Thoracic aorta (tissue), 2 donors: Measurements from ENCODE around the gene ZNF592. TPM values are rescaled to one million over a fixed set of nuclear protein-coding genes. Genes with fewer than 3 reads are reported as not detected.

Source experiments
- ATAC-seq: fragments of 150-250 bp; one replicate; pipeline ENCODE4 v1.8.0; 2017; ENCODE audit warnings: low read depth; ENCODE audit not compliant: insufficient number of reproducible peaks, low FRiP score
- DNase-seq: peaks from one replicate; pipeline ENCODE4 v3.0.0-alpha.2; 2020; ENCODE audit warnings: low spot score
- H3K27ac ChIP-seq, 2 donors: fragments of 200-600 bp; sonication (generic); 1 replicate in 1 of 2; 2 replicates in 1 of 2; pipeline ENCODE4 v1.5.1; 2016; ENCODE audit warnings: mild to moderate bottlenecking in 2 of 2, moderate library complexity in 2 of 2
- H3K27me3 ChIP-seq: fragments of 200-600 bp; sonication (generic); replicated peaks from 2 replicates; pipeline ENCODE4 v1.6.0; 2016; ENCODE audit warnings: mild to moderate bottlenecking; ENCODE audit not compliant: insufficient read depth
- H3K36me3 ChIP-seq: fragments of 200-600 bp; sonication (generic); one replicate; pipeline ENCODE4 v1.5.1; 2016
- H3K4me1 ChIP-seq, 2 donors: fragments of 200-600 bp; sonication (generic); 1 replicate in 1 of 2; 2 replicates in 1 of 2; pipeline versions ENCODE4 v1.5.1 to v1.6.0; 2016; ENCODE audit warnings: low read depth in 2 of 2, mild to moderate bottlenecking in 1 of 2; ENCODE audit not compliant: control insufficient read depth in 1 of 2
- H3K4me3 ChIP-seq: fragments of 200-600 bp; sonication (generic); 2 replicates; pipeline ENCODE4 v1.5.1; 2016; ENCODE audit warnings: mild to moderate bottlenecking
- H3K9me3 ChIP-seq: fragments of 200-600 bp; sonication (generic); 2 replicates; pipeline ENCODE4 v1.5.1; 2016
- CTCF ChIP-seq: fragments of 200-600 bp; sonication (generic); IDR thresholded peaks from one replicate; pipeline ENCODE4 v1.5.1; 2019; ENCODE audit warnings: antibody characterized with exemption
- total RNA-seq, 2 donors: library from RNA; depleted of rRNA; stranded (reverse); fragments of >200 nt; gene quantifications; one replicate each; pipeline versions ENCODE4 v1.1.0 to v1.2.3, GENCODE V29; 2016

ZNF592 gene
- total RNA-seq, 2 donors from 2014 or later: 24.4 to 26.7 TPM

DNA sequence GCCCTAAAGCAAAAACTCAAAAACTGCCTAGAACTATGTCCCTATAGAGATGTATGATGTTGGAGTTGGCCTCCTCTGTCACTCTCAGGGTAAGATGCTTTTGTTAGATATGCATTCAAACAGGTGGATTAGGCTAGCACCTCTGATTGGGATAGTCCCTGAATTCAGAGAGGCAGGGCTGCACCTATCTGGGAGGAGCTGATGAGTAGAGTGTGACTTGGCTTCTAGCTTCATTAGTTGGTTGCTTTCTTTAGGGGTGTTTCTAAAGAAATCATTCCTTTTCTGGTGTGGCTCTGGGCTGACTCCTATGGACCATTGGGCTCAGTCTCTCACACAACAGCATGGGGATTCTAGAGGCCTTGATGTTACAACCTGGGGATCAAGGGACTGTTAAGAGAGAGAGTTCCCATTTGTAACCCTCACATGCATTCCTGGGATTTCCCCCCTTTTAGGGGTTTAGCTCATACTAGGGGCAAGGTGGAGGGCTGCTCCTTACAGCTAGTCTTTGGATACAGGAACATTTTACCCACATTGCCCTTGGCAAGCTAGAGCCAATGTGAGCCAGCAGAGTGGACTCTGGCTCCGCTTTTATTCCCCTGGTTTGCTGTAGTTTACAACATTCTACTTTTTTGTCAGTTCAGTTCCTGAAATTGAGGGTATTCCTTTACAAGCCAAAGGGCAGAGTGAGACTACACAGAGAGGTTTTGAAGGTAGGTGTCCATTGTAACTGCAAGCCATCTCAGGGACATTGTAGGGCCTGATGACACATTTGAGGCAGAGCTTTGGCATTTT lies 7.5 kb downstream of the ZNF592 start:
- no peak for ATAC-seq
- Histone ChIP-seq H3K4me3 (no peak overlapping the region), H3K4me1 (peaks cover 22 to 86% of the 10 kb centered on the region in 2 donors), H3K9me3 (no peaks in the 10 kb centered on the region), H3K27ac (peak overlapping the region in 1 of 2 donors; percentile 5), H3K27me3 (no peaks in the 10 kb centered on the region), H3K36me3 (no peaks in the 10 kb centered on the region)
- TF ChIP-seq CTCF: no peak
- no peak for DNase-seq

DNA sequence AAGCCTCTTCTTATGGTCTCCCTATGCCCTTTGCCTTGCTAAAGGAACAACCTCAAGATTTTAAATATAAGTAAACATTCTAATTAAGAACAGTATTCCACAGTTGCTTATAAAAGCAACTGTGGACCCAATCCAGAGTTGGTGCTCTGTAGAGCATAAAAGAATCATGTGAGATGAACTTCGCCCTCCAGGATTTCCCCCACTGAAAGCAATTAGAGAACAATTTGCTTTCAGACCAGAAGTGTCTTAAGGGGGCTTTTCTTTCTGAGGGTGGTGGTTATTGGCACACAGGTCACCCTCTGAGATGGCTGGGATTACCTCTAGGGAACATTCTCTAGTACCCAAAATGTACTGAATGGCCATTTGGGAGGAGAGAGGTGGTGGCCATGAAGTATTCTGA lies 10.6 kb downstream of the ZNF592 start:
- Histone ChIP-seq H3K27me3 (no peaks in the 10 kb centered on the region), H3K4me3 (no peak overlapping the region), H3K9me3 (no peaks in the 10 kb centered on the region), H3K36me3 (no peaks in the 10 kb centered on the region), H3K4me1 (peaks cover 20 to 88% of the 10 kb centered on the region in 2 donors), H3K27ac (no peak overlapping the region)
- DNase-seq: no peak
- no peak for TF ChIP-seq CTCF
- ATAC-seq: no peak

GRCh38 chr15:84760219-84760618 lies 11.8 kb downstream of the ZNF592 start:
- no peaks in the 10 kb centered on the region for H3K9me3 ChIP-seq
- H3K4me1 ChIP-seq: peaks cover 19 to 91% of the 10 kb centered on the region in 2 donors
- no peak overlapping the region for H3K27ac ChIP-seq
- no peaks in the 10 kb centered on the region for H3K27me3 ChIP-seq
- no peak overlapping the region for H3K4me3 ChIP-seq
- TF ChIP-seq CTCF: no peak
- no peaks in the 10 kb centered on the region for H3K36me3 ChIP-seq
- ATAC-seq: no peak
- DNase-seq: no peak

DNA sequence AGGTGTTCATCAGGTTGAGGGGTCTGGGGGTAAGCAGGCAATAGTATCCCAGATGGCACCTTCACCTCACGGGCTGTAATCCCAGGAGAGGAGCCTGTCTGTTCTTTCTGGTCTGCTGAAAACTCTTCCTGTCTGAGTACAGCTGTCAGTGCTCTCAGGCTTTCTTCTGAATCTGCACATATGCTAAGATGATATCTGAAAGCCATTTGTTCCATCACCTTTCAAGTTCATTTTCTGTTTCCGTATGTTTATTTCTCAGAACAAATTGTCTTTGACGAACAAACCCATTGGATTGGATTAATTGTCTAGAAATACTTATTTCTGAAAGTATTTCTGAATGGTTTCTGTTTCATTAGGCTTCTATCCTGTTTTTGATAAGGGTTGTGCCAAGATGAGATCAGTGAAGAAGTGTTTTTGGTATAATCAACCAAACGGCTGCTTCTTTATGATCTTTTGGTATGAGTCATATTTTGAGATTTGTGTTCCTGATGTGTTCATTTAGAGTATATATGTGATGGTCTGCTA lies 13.3 kb downstream of the ZNF592 start:
- peaks cover 19 to 78% of the 10 kb centered on the region in 2 donors for H3K4me1 ChIP-seq
- ATAC-seq: no peak
- TF ChIP-seq CTCF: no peak

DNA sequence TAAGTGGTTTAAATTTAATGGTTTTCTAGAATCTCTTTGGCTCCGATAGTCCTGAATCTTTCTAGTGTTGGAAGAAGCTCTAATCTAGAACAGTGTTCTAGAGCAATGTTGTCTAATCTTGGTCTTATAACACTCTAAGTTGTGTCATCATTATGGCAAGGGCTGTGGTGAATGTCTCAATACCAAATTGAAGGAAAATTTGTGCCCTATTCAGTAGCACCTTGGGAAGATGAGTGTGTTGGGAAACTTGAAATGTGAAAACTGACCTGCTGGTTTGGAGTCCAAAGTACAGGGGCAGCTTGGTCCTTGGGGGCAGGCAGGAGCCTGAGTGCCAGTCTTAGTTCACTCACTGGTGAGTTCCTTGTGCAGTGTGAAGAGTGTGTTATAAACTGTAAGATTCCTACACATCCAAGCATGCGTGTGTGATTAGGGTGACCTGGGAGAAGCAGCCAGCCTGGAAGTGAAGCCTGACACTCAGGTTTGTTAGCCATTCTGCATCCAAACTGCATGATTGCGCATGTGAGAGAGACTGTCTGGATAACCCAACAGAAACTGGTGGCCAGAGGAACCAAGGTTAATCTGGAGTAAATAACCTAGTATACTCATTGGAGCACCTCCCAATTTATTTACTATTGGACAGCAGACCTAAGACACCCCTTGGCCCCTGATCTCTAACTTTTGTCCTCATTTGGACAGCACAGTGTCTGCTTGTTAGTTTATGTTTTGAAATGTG lies 14.6 kb downstream of the ZNF592 start:
- DNase-seq: no peak
- peaks cover 19 to 65% of the 10 kb centered on the region in 2 donors for H3K4me1 ChIP-seq
- no peaks in the 10 kb centered on the region for H3K27me3 ChIP-seq
- no peak for ATAC-seq
- H3K27ac ChIP-seq: no peak overlapping the region
- H3K9me3 ChIP-seq: no peaks in the 10 kb centered on the region
- TF ChIP-seq CTCF: no peak
- no peak overlapping the region for H3K4me3 ChIP-seq
- H3K36me3 ChIP-seq: peaks cover 7% of the 10 kb centered on the region

More for the DNA sequence above, 13.3 kb downstream of the ZNF592 start:
- no peak for DNase-seq
- H3K27ac ChIP-seq: no peak overlapping the region
- no peaks in the 10 kb centered on the region for H3K27me3 ChIP-seq
- H3K36me3 ChIP-seq: peaks cover 7% of the 10 kb centered on the region
- no peak overlapping the region for H3K4me3 ChIP-seq
- H3K9me3 ChIP-seq: no peaks in the 10 kb centered on the region
